Measurements from ENCODE around the gene STX1B.
A peak's percentile ranks its signal among the peaks of the same experiment; 100 is the strongest.

The STX1B gene

DNA sequence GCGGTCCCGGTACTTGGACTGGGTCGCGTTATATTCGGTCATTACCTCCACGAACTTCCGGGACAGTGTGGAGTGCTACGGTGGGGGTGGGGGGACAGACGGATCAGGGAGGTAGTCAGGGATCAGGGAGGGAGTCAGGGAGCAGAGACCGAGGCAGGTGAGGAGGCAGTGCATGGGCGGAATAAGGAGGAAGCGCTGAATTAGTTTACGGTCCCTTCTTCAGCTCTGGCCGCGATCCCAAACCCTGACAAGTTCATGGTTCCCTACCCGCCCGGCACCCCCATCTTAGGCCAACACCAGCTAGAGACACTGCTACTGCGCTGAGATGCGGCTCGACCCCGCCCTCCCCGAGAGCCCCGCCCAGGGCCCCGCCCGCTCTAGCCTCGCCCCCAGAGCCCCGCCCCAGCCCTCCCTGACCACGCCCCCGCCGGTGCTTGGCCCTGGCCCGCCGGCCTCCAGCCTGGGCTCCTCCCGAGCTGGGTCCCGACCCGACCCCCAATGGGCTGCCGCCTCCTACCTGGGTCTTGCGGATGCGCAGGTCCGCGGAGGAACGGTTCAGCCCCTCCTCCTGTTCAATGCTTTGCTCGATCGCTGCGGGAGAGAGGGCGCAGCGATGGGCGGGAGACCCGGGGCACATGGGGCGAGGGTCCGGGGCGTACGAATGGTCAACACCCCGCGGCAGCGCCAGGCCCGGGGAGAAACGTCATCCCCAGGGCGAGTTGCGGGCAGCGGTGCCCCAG, 13.3 kb downstream of the STX1B start:
- DNase-seq: peak in 28 of 51 donors; percentile 3 to 69 (median 30)

DNA sequence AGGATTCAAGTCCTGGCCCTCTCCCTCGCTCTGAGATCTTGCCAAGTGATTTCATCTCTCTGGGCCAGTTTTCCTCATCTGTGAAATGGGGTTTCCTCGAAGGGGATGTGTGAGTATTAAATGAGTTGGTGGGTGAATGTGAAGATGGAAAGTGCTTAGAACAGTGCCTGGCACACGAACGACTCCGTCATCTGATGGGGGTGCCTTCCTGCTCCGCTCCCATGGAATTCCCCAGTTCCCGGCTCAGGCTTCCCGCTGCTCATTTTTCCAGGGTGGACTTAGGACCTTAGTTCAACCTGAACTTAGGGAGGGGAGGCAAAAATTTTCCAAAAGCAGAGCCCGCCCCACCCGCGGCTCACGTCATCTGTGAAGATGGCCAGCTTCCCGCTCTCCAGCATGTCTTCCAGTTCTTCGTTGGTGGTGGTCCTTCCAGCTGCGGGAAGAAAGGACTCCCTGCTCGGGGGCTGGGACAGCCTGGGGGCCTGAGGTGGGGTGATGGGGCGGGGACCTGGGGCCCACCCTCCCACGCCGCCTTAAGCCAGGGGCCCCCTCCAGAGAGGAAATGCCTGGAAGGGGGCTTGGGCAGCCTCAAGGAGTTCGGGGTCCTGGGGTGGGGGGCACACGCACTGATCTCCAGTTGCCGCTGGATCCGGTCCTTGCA, 14.0 kb downstream of the STX1B start:
- no peak for DNase-seq

DNA sequence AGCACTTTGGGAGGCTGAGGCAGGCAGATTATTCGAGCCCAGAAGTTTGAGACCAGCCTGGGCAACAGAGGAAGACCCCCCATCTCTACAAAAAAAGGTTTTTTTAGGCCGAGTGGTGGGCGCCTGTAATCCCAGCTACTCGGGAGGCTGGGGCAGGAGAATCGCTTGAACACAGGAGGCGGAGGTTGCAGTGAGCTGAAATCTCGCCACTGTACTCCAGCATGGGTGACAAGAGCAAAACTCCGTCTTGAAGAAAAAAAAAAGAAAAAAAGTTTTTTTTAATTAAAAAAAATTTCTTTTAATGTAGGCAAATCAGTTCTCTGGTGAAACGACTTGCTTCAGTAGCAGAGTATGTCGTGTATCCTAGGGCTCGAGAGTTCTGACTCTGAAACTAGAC, 14.5 kb downstream of the STX1B start:
- no peak for DNase-seq

DNA sequence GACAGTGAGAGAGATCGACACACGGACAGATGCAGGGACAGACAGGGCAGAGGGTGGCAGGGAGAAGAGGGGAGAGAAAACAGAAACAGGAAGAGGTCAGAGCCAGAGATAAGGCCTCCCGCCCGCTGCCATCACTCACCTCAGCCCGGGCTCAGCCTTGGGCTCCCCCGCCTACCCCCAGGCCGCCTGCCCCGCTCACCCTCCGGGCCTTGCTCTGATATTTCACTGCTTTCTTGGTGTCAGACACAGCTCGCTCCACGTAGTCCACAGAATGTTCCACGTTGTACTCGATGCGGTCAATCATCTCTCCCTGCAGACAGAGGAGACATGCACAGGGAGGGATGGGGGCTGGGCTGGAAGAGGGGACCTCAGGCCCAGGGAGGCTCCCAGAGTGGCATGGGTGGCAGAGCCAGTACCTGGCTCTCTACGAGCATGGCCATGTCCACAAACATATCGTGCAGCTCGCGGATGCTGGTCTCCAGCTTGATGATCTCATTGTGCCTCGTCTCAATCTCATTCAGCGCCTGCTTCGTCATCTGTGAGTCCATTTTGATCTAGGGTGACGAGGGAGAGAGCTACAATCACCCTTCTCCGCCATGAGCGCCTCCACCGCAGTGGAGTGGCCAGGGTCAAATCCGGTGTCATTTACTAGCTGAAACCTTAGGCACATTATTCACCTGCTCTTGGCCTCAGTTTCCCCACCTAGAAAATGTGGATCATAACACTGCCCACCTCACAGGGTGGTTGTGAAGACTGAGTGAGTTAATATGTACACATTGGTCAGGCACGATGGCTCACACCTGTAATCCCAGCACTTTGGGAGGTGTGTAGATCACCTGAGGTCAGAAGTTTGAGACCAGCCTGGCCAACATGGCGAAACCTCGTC, 17.3 kb downstream of the STX1B start:
- no peak for DNase-seq

DNA sequence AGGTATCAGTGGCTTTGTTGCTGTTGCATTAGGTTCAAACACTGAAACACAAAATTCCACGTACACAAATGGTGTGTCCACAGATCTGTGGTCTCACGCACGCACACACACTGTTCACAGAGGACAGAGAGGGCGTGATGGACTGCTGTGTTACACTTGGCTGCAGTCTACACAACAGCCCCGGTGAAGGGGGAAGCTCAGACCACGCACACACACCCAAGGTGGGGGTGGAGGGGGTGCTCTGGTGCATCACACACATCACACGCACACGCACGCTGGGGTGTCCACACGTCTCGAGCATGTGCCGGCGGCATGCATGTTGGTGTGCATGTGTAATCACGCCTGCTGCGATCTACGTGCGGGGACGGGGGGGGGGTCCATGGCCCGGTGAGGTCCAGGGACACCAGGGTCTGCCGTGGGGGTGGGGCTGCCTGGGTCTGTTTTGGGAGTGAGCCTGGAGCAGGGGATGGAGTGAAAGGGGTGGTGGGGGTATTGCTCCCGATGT, 18.1 kb downstream of the STX1B start:
- no peak for DNase-seq

DNA sequence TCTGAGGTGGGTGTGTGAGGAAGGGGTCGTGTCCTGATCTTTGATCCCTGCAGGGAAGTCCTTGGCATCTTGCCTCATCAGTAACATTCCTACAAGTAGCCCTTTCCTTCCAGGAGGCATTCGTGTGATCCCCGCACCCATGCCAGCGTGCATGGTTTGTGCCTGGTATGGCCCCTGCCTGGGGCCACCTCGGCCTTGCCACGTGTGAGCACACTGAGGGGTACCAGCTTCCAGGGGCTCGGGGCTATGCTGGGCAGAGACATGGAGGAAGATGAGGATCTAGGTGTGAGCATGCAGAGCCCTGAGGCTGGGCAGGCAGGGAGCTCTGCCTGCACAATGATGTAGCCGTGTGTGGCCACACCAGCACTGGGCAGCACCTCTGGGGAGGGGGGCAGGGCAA, 19.4 kb downstream of the STX1B start:
- DNase-seq: no peak

DNA sequence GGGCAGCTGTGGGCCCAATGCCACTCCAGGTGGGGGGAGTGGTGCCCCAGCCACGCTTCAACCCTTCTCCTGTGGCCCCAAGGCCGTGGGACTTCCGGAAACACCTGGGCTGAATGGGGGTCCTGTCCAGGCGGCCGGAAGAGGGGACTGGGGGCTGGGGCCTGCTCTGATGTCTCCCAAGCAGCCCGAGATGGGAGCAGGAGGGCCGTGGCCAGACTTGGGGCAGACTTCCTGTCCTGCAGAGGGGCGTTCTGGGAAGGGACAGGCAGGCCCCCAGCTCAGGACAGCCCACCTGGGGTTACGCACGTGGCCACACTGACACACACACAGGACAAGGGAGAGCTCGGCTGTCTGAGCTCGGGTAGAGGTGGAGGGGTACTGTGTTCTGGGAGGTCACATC, 20.3 kb downstream of the STX1B start:
- no peak for DNase-seq

DNA sequence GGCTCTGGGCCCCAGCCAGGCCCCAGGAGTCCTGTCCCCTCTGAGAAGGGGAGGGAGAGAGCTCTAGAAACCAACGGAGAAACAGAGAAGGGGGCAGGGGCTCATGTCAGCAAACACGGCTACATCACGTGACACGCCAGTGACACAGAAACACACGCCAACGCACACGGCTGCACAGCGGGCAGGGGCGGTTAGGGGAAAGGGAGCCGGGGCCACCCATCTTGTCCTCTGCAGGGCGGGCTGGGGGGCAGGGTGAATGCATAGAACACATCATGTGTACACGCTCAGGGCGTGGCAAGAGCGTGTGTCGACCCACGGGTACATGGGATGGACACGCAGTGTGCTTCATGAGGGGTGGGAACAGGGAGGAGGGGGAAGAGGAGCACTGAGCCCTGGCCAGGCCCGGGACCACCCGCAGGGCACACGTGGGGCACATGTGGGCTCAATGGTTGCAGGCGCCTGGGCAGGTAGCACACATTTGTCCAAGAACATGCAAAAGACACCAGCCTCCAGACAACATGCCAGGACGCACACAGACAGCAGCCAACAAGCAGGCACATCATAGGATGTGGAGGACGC, 20.9 kb downstream of the STX1B start:
- no peak for DNase-seq

DNA sequence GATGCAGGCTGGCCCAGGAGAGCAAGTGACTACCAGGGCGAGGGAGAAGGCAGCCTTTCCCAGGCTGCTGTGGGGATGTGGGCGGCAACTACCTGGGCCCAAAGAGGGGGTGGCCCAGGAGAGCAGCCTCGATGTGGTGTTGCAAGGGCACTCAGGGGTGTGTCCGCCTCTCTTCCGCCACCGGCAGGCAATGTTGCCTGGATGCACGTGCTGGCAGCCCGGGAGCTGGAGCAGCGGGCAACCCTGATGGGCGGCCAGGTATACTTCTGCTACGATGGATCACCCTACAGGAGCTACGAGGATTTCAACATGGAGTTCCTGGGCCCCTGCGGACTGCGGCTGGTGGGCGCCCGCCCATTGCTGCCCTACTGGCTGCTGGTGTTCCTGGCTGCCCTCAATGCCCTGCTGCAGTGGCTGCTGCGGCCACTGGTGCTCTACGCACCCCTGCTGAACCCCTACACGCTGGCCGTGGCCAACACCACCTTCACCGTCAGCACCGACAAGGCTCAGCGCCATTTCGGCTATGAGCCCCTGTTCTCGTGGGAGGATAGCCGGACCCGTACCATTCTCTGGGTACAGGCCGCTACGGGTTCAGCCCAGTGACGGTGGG, 22.8 kb downstream of the STX1B start:
- DNase-seq: no peak

DNA sequence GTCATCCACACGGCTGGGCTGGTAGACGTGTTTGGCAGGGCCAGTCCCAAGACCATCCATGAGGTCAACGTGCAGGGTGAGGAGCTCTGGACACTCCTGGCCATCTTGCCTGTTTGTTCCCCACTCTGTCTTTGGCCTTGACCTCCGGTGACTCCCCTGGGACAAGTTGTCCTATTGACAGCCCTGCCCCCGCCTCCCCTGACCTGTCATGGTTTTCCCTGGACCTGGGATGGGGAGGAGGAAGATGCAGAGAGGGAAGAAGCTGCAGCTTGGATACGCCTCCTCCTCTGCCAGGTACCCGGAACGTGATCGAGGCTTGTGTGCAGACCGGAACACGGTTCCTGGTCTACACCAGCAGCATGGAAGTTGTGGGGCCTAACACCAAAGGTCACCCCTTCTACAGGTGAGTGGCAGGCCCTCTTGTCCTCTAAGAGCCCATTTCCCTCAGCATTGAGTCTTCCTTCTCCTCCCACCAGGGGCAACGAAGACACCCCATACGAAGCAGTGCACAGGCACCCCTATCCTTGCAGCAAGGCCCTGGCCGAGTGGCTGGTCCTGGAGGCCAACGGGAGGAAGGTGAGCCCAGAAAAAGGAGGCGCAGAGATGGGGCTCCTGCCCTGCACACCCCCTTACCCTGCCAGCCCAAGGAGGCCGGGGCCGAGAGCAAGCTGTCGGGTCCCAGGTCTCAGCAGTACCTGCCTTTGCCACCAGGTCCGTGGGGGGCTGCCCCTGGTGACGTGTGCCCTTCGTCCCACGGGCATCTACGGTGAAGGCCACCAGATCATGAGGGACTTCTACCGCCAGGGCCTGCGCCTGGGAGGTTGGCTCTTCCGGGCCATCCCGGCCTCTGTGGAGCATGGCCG, 24.1 kb downstream of the STX1B start:
- no peak for DNase-seq

DNA sequence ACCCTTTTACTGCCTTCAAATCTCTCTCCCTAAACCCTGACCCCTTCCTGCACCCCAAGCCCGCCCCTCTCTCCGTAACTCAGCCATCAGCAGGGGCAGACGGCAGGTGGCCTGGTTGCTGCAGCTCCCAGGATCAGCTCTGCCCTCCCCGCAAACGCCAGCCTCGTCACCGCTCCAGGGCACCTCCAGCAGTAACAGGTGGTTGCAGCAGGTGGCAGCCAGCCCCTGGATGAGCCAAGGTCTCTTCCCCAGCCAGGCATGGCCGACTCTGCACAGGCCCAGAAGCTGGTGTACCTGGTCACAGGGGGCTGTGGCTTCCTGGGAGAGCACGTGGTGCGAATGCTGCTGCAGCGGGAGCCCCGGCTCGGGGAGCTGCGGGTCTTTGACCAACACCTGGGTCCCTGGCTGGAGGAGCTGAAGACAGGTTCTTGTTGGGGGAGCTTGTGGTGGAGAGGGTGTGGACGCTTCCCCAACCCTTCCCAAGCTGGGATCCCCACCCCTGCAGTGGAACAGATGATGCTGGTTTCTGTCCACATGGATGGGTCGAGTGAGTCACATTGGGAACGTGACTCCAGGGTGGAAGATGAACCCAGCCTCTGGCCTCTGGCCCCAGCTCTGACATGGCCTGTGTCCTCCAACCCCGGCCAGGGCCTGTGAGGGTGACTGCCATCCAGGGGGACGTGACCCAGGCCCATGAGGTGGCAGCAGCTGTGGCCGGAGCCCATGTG, 24.9 kb downstream of the STX1B start:
- DNase-seq: peak in 1 of 51 donors; percentile 6

DNA sequence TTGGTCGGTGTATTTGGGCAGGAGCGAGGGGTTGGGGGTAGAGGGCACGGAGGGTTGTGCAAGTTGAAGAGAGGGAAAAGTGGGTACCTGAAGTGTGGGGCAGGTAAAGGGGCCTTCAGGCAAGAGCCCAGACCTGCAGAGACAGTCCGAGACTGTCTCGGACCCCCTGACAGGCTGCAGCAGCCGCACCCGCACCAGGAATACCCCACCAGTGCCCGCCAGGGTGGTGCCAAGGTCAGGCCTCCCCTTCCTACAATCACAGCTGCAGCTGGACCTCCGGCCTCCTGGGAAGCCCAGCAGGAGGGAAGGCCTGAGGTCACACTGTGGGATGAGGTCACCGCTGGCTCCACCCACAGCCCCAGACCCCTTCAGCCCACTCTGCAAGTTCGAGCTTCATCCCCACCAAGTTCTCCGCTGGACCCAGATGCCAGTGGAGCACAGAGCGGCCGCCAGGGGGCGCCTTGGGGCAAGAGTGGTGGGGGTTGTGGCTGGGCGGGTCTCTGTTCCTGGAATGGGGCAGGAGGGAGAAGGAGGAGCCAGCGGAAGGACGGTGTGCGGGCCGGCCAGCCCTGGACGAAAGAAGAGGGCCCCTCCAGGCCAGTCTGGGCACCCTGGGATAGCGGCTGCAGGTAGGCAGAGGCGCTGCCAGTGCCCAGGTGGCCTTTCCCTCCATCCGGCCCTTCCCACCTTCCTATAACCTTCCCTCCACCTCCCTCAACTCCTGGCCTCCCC, 25.6 kb downstream of the STX1B start, which contains the start of gene HSD3B7:
HSD3B7 (plus strand) TSS at position 539 of the 732 bp plus-strand sequence. CDS start 452 bp downstream, outside the sequence.
- DNase-seq: peak in 50 of 51 donors; percentile 8 to 87 (median 58)

DNA sequence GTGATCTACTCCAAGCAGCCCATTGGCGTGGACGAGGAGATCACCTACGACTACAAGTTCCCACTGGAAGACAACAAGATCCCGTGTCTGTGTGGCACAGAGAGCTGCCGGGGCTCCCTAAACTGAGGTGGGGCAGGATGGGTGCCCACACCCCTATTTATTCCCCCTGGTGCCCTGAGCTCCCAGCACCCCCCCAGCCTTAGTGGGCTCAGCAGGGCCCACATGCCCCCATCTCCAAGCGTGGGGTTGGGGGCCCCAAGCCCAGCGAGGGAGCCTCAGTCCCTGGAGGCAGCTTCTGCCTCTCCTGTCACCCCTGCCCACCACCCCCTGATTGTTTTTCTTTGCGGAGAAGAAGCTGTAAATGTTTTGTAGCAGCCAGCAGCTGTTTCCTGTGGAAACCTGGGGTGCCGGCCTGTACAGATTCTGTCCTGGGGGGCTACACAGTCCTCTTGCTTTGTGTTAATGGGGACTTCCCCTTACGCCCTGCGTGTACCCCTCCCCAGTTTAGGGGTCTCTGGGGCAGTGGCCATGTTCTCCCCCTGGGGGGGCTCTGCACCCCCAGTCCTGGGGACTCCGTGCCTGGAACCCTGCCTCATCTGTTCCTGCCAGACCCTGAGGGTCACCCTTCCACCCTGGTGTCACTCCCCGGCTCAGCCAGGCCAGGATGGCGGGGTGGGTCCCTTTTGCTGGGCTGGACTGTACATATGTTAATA, 26.4 kb downstream of the STX1B start:
- no peak for DNase-seq

DNA sequence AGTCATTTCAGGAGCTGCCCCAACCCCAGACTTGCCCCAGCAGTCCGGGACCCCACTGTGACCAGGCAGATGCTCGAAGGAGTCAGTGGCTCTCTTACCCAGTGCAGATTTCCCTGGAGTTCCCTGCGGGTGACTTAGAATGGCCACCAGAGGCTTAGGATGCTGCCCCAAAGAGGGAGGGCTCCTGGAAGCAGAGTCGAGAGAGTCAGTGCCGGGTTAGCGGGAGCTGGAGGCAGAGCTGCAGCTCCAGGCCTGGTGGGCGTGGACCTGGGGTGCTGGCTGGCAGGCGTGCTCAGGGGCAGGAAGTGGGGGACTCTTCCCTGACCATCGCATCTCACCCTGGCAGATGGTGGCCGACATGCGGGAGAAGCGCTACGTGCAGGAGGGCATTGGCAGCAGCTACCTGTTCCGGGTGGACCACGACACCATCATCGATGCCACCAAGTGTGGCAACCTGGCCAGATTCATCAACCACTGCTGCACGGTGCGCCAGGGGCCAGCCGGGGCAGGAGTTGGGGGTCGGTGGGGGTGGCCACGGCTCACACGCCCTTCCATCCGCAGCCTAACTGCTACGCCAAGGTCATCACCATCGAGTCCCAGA, 27.0 kb downstream of the STX1B start:
- no peak for DNase-seq

DNA sequence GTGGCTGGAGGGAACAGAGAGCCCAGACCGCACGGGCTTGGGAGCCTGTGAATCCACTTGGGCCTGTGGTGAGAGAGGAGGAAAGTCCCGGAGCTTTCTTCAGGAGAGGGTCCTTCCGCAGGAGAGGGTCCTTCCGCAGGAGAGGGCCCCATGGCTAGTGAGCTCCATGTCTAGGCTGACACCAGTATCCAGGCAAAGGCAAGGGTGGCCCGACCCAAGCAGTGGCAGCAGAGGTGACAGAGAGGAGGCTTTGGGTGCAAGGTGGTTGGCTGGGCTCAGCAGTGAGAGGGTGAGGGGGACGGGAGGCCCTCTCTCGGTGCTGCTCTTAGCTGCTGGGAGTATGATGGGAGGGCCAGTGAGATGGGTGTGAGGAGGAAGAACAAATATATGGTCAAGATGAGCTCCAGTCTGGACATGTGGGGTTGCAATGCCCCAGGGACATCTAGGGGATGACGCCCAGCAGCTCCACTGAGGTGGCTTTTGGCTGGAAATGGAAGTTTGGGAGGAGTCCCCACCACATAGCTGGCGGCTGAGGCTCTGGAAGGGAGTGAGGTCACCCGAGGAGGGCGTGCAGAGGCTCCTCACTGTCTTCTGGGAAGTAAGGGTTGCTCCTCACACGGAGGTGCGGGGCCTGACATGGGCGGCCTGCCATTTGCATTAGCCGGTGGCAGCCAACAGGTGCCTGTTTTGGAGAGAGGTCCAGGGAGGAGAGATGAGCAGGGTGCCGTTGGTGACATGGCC, 27.7 kb downstream of the STX1B start:
- DNase-seq: no peak

DNA sequence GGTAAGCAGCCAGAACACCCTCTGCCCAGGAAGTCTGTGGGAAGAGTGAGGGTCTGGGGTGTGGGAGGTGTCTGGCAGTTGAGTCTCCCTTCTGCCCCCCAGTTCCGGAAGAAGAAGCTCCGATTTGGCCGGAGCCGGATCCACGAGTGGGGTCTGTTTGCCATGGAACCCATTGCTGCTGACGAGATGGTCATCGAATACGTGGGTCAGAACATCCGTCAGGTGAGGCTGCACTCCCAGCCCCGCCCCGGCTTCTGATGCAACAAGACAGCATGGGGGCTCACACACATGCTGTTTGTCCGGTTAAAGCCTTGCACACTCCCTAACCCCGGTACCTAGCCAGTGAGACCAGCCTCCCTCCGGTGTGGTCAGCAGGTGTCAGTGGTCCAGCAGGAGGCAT, 29.5 kb downstream of the STX1B start:
- no peak for DNase-seq

DNA sequence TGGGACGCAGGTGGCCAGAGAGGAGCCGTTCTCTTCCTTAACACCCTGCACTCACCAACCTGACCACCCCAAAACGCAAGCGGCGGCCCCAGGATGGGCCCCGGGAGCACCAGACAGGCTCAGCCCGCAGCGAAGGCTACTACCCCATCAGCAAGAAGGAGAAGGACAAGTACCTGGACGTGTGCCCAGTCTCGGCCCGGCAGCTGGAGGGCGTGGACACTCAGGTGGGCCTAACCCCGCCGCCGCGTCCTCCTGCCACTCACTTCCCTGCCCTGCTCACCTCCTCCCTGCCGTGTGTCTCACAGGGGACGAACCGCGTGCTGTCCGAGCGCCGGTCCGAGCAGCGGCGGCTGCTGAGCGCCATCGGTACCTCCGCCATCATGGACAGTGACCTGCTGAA, 30.0 kb downstream of the STX1B start:
- DNase-seq: no peak
